SK-N-MC (cell line): ENCODE data around the gene KANSL1.
"Not testable (repeated sequence)": the region's sequence is repeated elsewhere in the genome, so short reads cannot be mapped to it uniquely, and the experiment has no call there.

ENCODE experiments used
- DNase-seq: peaks from one replicate; pipeline ENCODE4 v3.0.0-alpha.2; 2011; ENCODE audit warnings: low read depth, low spot score
- H3K27ac ChIP-seq: fragments of 200-600 bp; sonication (generic); 2 replicates; pipeline ENCODE4 v1.5.1; 2016; ENCODE audit warnings: mixed run types
- H3K36me3 ChIP-seq: fragments of 200-600 bp; sonication (generic); 2 replicates; pipeline ENCODE4 v1.6.1; 2017; ENCODE audit warnings: antibody characterized with exemption, low read length, mixed read lengths; ENCODE audit not compliant: insufficient read depth
- H3K4me3 ChIP-seq: fragments of 200-600 bp; sonication (generic); 2 replicates; pipeline ENCODE4 v1.5.1; 2016
- H3K9ac ChIP-seq: fragments of 200-600 bp; sonication (generic); 2 replicates; pipeline ENCODE4 v1.8.0; 2017; ENCODE audit warnings: mixed run types, mixed read lengths; ENCODE audit not compliant: insufficient read length
- H3K9me3 ChIP-seq: fragments of 200-600 bp; sonication (generic); 2 replicates; pipeline ENCODE4 v1.6.1; 2017; ENCODE audit warnings: low read depth, mild to moderate bottlenecking, antibody characterized with exemption, low read length, moderate library complexity, mixed read lengths
- EZH2 ChIP-seq: fragments of 200-600 bp; sonication (generic); IDR thresholded peaks from one replicate; pipeline ENCODE4 v1.6.1; 2017; ENCODE audit warnings: antibody characterized with exemption
- FOXP2 ChIP-seq: optimal IDR thresholded peaks from 2 replicates; pipeline ENCODE3; 2011; ENCODE audit warnings: mild to moderate bottlenecking, moderate library complexity; ENCODE audit not compliant: insufficient read depth; ENCODE audit errors: extremely low read length, control extremely low read depth
- POLR2AphosphoS5 ChIP-seq: IDR thresholded peaks from 2 replicates; pipeline ENCODE4 v1.6.1; 2012; ENCODE audit warnings: mild to moderate bottlenecking, low read depth, low read length, borderline replicate concordance

Gene KANSL1

DNA sequence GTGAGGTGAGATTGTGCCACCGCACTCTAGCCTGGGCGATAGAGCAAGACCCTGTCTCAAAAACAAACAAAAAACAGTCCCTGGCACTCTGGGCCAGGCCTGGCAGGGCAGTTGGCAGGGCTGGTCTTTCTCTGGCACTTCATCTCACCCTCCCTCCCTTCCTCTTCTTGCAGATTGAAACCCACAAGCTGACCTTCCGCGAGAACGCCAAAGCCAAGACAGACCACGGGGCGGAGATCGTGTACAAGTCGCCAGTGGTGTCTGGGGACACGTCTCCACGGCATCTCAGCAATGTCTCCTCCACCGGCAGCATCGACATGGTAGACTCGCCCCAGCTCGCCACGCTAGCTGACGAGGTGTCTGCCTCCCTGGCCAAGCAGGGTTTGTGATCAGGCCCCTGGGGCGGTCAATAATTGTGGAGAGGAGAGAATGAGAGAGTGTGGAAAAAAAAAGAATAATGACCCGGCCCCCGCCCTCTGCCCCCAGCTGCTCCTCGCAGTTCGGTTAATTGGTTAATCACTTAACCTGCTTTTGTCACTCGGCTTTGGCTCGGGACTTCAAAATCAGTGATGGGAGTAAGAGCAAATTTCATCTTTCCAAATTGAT lies 169.3 kb downstream of the KANSL1 start:
- Histone ChIP-seq H3K9ac (no peak overlapping the region), H3K27ac (peak overlapping the region; percentile 31; the same call in 1 of the 2 replicates), H3K36me3 (peaks cover 19% of the 10 kb centered on the region), H3K9me3 (no peaks in the 10 kb centered on the region), H3K4me3 (no peak overlapping the region)
- TF ChIP-seq POLR2AphosphoS5 (no peak), FOXP2 (no peak), EZH2 (no peak)
- no peak for DNase-seq

DNA sequence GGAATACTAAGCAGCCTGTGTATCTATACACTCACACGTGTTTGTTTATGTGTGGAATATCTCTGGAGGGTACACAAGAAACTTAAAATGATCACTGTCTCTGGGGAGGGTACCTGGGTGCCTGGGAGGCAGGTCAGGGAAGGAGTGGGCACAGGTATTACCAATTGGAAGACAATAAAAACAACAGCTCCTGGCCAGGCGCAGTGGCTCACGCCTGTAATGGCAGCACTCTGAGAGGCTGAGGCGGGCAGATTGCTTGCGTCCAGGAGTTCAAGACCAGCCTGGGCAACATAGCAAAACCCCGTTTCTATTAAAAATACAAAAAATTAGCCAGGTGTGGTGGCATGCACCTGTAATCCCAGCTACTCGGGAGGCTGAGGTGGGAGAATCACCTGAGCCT lies 169.9 kb downstream of the KANSL1 start:
- not testable (repeated sequence) for H3K9me3 ChIP-seq

DNA sequence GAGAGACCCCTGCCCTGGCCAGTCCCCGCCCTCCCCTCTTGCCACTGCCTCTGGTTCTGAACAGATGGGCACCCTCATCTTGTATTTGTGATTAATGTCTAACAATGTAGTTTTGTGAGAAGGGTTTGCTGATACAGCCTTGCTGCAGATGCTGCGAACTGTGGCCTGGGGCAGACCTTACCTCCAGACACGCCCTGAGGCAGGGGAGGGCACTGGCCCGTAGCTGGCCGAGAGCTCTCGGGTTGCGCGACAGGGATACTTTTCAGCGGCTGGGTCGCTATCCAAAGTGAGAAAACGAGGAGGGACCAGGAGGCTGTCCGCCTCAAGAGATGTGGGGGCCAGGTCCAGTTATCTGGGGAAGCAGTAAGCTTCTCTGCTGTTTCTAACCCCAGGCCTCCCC lies 172.2 kb downstream of the KANSL1 start:
- Histone ChIP-seq H3K36me3 (peaks cover 20% of the 10 kb centered on the region; the same call in 1 of the 2 replicates), H3K9ac (no peak overlapping the region), H3K27ac (no peak overlapping the region; the same call in 1 of the 2 replicates), H3K4me3 (no peak overlapping the region), H3K9me3 (no peaks in the 10 kb centered on the region)
- TF ChIP-seq EZH2 (no peak), POLR2AphosphoS5 (no peak), FOXP2 (no peak)
- DNase-seq: no peak

More for the DNA sequence above, 169.9 kb downstream of the KANSL1 start:
- not testable (repeated sequence) for H3K9ac ChIP-seq, H3K4me3 ChIP-seq, H3K27ac ChIP-seq, DNase-seq
- peaks cover 23% of the 10 kb centered on the region for H3K36me3 ChIP-seq

DNA sequence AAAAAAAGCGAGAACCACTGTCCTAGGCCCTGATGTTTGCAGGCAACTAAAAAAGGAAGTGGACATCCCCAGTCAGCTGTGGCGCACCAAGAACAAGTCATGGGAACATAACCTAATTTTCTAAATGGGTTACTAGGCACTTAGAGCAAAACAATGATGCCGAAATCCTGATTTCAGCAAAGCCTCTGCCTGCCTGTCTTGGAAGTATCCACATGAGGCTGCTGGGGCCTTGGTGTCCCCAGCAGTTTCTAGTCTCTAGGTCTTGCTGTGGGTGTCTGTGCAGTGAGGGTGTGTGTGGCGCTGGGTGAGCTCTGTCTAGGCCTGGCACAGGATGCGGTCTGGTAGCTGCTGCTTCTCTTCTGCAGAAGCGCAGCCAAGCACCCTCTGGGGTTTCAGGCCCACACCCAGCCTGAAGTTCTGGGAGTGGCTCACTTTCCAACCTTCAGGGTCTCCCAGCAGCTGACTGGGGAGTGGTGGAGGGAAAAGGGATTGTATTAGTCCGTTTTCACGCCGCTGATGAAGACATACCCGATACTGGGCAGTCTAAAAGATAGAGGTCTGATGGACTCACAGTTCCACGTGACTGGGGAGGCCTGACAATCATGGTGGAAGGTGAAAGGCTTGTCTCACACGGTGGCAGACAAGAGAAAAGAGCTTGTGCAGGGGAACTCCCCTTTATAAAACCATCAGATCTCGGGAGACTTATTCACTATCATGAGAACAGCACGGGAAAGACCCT lies 173.0 kb downstream of the KANSL1 start:
- no peak for DNase-seq
- Histone ChIP-seq H3K4me3 (no peak overlapping the region), H3K36me3 (peaks cover 20% of the 10 kb centered on the region; the same call in 1 of the 2 replicates), H3K9ac (no peak overlapping the region), H3K27ac (no peak overlapping the region), H3K9me3 (no peaks in the 10 kb centered on the region)
- TF ChIP-seq EZH2: no peak
- no peak for TF ChIP-seq FOXP2
- TF ChIP-seq POLR2AphosphoS5: no peak

DNA sequence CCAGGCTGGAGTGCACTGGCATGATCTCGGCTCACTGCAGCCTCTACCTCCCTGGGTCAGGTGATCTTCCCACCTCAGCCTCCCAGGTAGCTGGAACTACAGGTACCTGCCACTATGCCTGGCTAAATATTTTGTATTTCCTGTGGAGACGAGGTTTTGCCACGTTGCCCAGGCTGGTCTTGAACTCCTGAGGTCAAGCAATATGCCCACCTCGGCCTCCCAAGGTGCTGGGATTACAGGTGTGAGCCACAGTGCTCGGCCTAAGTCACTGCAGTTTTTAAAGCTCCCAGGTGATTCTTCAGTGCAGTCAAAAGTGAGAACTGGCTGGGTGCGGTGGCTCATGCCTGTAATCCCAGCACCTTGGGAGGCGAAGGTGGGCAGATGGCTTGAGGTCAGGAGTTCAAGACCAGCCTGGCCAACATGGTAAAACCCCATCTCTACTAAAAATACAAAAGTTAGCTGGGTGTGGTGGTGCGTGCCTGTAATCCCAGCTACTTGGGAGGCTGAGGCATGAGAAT lies 173.8 kb downstream of the KANSL1 start:
- H3K27ac ChIP-seq, H3K9me3 ChIP-seq, H3K9ac ChIP-seq, H3K4me3 ChIP-seq, DNase-seq: not testable (repeated sequence)
- H3K36me3 ChIP-seq: peaks cover 20% of the 10 kb centered on the region; the same call in 1 of the 2 replicates

DNA sequence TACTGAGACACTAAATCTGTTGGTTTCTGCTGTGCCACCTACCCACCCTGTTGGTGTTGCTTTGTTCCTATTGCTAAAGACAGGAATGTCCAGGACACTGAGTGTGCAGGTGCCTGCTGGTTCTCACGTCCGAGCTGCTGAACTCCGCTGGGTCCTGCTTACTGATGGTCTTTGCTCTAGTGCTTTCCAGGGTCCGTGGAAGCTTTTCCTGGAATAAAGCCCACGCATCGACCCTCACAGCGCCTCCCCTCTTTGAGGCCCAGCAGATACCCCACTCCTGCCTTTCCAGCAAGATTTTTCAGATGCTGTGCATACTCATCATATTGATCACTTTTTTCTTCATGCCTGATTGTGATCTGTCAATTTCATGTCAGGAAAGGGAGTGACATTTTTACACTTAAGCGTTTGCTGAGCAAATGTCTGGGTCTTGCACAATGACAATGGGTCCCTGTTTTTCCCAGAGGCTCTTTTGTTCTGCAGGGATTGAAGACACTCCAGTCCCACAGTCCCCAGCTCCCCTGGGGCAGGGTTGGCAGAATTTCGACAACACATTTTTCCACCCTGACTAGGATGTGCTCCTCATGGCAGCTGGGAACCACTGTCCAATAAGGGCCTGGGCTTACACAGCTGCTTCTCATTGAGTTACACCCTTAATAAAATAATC lies 179.6 kb downstream of the KANSL1 start:
- Histone ChIP-seq H3K4me3 (no peak overlapping the region), H3K27ac (no peak overlapping the region), H3K9ac (no peak overlapping the region), H3K9me3 (no peaks in the 10 kb centered on the region), H3K36me3 (peaks cover 14% of the 10 kb centered on the region; the same call in 1 of the 2 replicates)
- TF ChIP-seq FOXP2 (no peak), EZH2 (no peak), POLR2AphosphoS5 (no peak)
- DNase-seq: no peak

DNA sequence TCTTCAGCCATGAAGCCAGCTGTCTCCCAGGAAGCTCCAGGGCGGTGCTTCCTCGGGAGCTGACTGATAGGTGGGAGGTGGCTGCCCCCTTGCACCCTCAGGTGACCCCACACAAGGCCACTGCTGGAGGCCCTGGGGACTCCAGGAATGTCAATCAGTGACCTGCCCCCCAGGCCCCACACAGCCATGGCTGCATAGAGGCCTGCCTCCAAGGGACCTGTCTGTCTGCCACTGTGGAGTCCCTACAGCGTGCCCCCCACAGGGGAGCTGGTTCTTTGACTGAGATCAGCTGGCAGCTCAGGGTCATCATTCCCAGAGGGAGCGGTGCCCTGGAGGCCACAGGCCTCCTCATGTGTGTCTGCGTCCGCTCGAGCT lies 180.1 kb downstream of the KANSL1 start:
- Histone ChIP-seq H3K4me3 (no peak overlapping the region), H3K9ac (no peak overlapping the region), H3K9me3 (no peaks in the 10 kb centered on the region), H3K27ac (no peak overlapping the region), H3K36me3 (peaks cover 8% of the 10 kb centered on the region; the same call in 1 of the 2 replicates)
- TF ChIP-seq FOXP2 (no peak), EZH2 (no peak), POLR2AphosphoS5 (no peak)
- no peak for DNase-seq

DNA sequence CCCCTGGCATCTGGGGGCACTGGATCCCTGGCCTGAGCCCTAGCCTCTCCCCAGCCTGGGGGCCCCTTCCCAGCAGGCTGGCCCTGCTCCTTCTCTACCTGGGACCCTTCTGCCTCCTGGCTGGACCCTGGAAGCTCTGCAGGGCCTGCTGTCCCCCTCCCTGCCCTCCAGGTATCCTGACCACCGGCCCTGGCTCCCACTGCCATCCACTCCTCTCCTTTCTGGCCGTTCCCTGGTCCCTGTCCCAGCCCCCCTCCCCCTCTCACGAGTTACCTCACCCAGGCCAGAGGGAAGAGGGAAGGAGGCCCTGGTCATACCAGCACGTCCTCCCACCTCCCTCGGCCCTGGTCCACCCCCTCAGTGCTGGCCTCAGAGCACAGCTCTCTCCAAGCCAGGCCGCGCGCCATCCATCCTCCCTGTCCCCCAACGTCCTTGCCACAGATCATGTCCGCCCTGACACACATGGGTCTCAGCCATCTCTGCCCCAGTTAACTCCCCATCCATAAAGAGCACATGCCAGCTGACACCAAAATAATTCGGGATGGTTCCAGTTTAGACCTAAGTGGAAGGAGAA lies 180.6 kb downstream of the KANSL1 start:
- Histone ChIP-seq H3K4me3 (no peak overlapping the region), H3K9ac (no peak overlapping the region), H3K9me3 (no peaks in the 10 kb centered on the region), H3K27ac (no peak overlapping the region), H3K36me3 (peaks cover 6% of the 10 kb centered on the region; the same call in 1 of the 2 replicates)
- no peak for TF ChIP-seq FOXP2
- TF ChIP-seq EZH2: no peak
- no peak for TF ChIP-seq POLR2AphosphoS5
- no peak for DNase-seq
